ENCODE measurements around the gene USF3. TPM values are rescaled to one million over a fixed set of nuclear protein-coding genes. Genes with fewer than 3 reads are reported as not detected.

The USF3 gene
- total RNA-seq, 1 donor from 2014 or later: 11.3 TPM

DNA sequence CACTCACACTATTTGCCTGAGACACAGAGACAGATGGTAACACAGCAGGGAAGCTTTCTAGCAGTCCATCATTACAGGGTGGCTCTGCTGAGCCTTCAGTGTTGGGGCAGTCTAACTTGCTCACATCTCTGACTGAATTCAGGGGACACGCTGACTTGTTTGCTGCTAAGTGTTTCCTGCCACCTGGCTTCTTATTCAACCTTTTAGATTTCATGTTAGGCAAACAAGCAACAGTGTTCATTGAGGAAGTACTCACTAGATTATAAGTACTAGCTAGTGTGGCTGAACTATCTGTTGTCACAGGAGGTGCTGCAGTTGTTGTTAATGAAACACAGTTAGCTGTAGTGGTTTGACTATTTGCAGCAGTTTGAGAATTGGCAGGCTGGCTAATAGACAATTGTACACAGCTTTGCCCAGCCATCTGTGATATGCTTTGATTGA, 37.3 kb downstream of the USF3 start:
- no peak for DNase-seq (ENCODE audit: low read depth)
- H3K4me3 ChIP-seq (ENCODE audit: low read depth, low read length): no peak overlapping the region
- TF ChIP-seq, protein P1, sequence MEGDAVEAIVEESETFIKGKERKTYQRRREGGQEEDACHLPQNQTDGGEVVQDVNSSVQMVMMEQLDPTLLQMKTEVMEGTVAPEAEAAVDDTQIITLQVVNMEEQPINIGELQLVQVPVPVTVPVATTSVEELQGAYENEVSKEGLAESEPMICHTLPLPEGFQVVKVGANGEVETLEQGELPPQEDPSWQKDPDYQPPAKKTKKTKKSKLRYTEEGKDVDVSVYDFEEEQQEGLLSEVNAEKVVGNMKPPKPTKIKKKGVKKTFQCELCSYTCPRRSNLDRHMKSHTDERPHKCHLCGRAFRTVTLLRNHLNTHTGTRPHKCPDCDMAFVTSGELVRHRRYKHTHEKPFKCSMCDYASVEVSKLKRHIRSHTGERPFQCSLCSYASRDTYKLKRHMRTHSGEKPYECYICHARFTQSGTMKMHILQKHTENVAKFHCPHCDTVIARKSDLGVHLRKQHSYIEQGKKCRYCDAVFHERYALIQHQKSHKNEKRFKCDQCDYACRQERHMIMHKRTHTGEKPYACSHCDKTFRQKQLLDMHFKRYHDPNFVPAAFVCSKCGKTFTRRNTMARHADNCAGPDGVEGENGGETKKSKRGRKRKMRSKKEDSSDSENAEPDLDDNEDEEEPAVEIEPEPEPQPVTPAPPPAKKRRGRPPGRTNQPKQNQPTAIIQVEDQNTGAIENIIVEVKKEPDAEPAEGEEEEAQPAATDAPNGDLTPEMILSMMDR (IDR thresholded peaks at IDR 0.05; ENCODE audit: insufficient read depth, low read length, poor library complexity, severe bottlenecking): no peak
- no peaks in the 10 kb centered on the region for H3K36me3 ChIP-seq (ENCODE audit: control insufficient read depth, insufficient read depth, low read length)
- no peaks in the 10 kb centered on the region for H3K27me3 ChIP-seq (ENCODE audit: control insufficient read depth, insufficient read depth, low read length)

DNA sequence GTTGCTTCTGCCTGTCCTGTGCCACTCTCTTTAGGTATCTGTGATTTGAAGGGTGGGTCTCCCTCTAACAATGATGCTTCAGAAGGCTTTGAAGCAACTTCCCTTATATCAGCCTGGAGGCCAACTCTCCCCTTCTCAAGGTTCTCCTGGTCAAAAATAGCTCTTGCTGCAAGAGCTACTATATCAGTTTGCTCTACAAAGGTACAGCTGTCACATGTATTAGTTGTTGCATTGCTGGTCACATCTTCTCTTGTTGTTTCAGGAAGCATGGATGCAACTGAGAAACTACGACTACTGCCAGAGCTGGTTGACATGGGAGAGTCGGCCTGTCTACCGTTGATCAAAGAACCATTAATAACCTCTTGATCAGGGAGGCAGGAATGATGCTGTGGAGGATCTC, 38.3 kb downstream of the USF3 start:
- H3K36me3 ChIP-seq (ENCODE audit: control insufficient read depth, insufficient read depth, low read length): no peaks in the 10 kb centered on the region
- TF ChIP-seq, protein P1 (IDR thresholded peaks at IDR 0.05; ENCODE audit: insufficient read depth, low read length, poor library complexity, severe bottlenecking): no peak
- no peak overlapping the region for H3K4me3 ChIP-seq (ENCODE audit: low read depth, low read length)
- H3K27me3 ChIP-seq (ENCODE audit: control insufficient read depth, insufficient read depth, low read length): no peaks in the 10 kb centered on the region
- DNase-seq (ENCODE audit: low read depth): no peak

DNA sequence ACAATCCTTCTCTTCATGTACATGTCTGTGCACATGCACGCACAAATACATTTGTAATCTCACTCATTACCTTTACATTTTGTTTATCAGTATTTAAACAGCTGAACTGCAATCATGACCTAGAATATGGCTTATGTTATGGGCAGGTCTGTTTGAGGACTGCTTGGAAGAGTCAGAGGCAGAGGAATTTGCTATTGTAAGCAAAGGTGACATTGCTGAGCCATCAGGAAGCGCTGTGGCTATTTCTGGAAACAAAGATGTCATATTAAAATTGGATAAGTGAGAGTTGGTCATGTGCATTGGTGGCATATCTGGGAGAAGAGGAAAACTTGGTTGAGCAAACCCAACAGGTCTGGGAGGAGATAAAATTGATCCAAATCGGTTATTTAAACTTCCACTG, 41.6 kb downstream of the USF3 start:
- TF ChIP-seq, protein P1 (IDR thresholded peaks at IDR 0.05; ENCODE audit: insufficient read depth, low read length, poor library complexity, severe bottlenecking): no peak
- Histone ChIP-seq H3K36me3 (ENCODE audit: control insufficient read depth, insufficient read depth, low read length) (no peaks in the 10 kb centered on the region), H3K27me3 (ENCODE audit: control insufficient read depth, insufficient read depth, low read length) (no peaks in the 10 kb centered on the region), H3K4me3 (ENCODE audit: low read depth, low read length) (no peak overlapping the region)
- no peak for DNase-seq (ENCODE audit: low read depth)

DNA sequence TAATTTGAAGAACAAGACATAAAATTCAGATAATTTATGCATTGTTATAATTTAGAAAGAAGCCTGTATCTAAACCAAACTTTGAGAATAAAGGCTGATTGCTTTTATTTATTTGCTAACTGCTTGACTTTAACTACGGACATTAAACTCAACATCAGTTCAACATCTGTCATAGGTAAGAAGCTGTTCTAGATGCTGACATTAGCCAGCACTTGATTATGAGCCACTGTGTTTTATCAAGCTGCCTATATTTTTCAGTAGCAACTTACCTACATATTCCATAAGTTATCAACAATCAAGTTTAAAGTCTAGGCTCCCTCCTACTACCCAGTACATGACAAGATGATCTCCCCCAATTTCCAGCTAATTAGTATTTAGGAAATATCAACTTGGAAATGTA, 42.1 kb downstream of the USF3 start:
- Histone ChIP-seq H3K27me3 (ENCODE audit: control insufficient read depth, insufficient read depth, low read length) (no peaks in the 10 kb centered on the region), H3K36me3 (ENCODE audit: control insufficient read depth, insufficient read depth, low read length) (no peaks in the 10 kb centered on the region), H3K4me3 (ENCODE audit: low read depth, low read length) (no peak overlapping the region)
- TF ChIP-seq, protein P1 (IDR thresholded peaks at IDR 0.05; ENCODE audit: insufficient read depth, low read length, poor library complexity, severe bottlenecking): no peak
- no peak for DNase-seq (ENCODE audit: low read depth)

- TF ChIP-seq, protein P1 (IDR thresholded peaks at IDR 0.05; ENCODE audit: insufficient read depth, low read length, poor library complexity, severe bottlenecking): no peak
- DNase-seq (ENCODE audit: low read depth): no peak
- no peak overlapping the region for H3K4me3 ChIP-seq (ENCODE audit: low read depth, low read length)
- no peaks in the 10 kb centered on the region for H3K36me3 ChIP-seq (ENCODE audit: control insufficient read depth, insufficient read depth, low read length)
- H3K27me3 ChIP-seq (ENCODE audit: control insufficient read depth, insufficient read depth, low read length): no peaks in the 10 kb centered on the region
These were observed 47.1 kb downstream of the USF3 start for GRCh38 chr3:113649174-113649845.

GRCh38 chr3:113648524-113648923, 47.9 kb downstream of the USF3 start:
- H3K27me3 ChIP-seq (ENCODE audit: control insufficient read depth, insufficient read depth, low read length): no peaks in the 10 kb centered on the region
- TF ChIP-seq, protein P1 (IDR thresholded peaks at IDR 0.05; ENCODE audit: insufficient read depth, low read length, poor library complexity, severe bottlenecking): no peak
- no peak for DNase-seq (ENCODE audit: low read depth)
- no peak overlapping the region for H3K4me3 ChIP-seq (ENCODE audit: low read depth, low read length)
- H3K36me3 ChIP-seq (ENCODE audit: control insufficient read depth, insufficient read depth, low read length): no peaks in the 10 kb centered on the region
